ENCODE measurements around the gene MED16.
"Not testable (repeated sequence)": the region's sequence is repeated elsewhere in the genome, so short reads cannot be mapped to it uniquely, and the experiment has no call there.

The MED16 gene

GRCh38 chr19:821825-822503, 71.0 kb downstream of the MED16 start, which contains the start of gene PLPPR3:
Gene PLPPR3, minus strand, starts transcription at chr19:821955. Its CDS starts 396 bp downstream, at chr19:821559.
- DNase-seq: peak; percentile 13

- no peak for DNase-seq
Observed at GRCh38 chr19:821231-821824, 71.7 kb downstream of the MED16 start.

DNA sequence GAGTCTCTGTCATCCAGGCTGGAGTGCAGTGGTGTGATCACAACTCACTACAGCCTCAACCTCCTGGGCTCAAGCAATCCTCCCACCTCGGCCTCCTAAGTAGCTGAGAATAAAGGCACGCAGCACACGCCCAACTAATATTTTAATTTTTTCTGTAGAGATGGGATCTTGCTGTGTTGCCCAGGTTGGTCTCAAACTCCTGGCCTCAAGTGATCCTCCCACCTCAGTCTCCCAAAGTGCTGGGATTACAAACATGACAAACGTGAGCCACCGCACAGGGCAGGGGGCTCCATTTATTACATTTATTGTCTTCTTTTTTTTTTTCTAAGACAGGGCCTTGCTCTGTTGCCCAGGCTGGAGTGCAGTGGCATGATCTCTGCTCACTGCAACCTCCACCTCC, 72.8 kb downstream of the MED16 start:
- DNase-seq: not testable (repeated sequence)

Measured in NCI-H2171 treated with DMSO at 0.1 percent for 48 hours (cell line).